Mesenchymal stem cell (in vitro differentiated cells and primary cell): ENCODE results near the gene DCAF4L1.

Source experiments
- DNase-seq: peaks from one replicate; pipeline ENCODE4 v3.0.0-alpha.2; 2013
- H2AFZ ChIP-seq: one replicate; pipeline ENCODE4 v1.6.1; 2013; ENCODE audit warnings: low read depth, mild to moderate bottlenecking, control low read depth, inconsistent platforms, low read length, moderate library complexity
- H2AK5ac ChIP-seq: 2 replicates; pipeline ENCODE4 v1.6.1; 2013; ENCODE audit warnings: low read length, moderate library complexity, mild to moderate bottlenecking, inconsistent platforms; ENCODE audit not compliant: severe bottlenecking
- H2BK120ac ChIP-seq: one replicate; pipeline ENCODE4 v1.6.1; 2013; ENCODE audit warnings: low read depth, mild to moderate bottlenecking, inconsistent platforms, low read length, moderate library complexity
- H2BK12ac ChIP-seq, 2 experiments: one replicate each; pipeline ENCODE4 v1.6.1; 2013; ENCODE audit warnings: inconsistent platforms in 2 of 2, low read length in 2 of 2, mild to moderate bottlenecking in 2 of 2, moderate library complexity in 2 of 2, control low read depth in 1 of 2
- H2BK15ac ChIP-seq: one replicate; pipeline ENCODE4 v1.6.1; 2013; ENCODE audit warnings: mild to moderate bottlenecking, low read depth, inconsistent platforms; ENCODE audit not compliant: poor library complexity, severe bottlenecking
- H2BK5ac ChIP-seq: 2 replicates; pipeline ENCODE4 v1.6.1; 2013; ENCODE audit warnings: low read depth, mild to moderate bottlenecking, low read length, control low read depth, inconsistent platforms; ENCODE audit not compliant: poor library complexity, severe bottlenecking
- H3K14ac ChIP-seq, 2 experiments: one replicate each; pipeline ENCODE4 v1.6.1; 2013; ENCODE audit warnings: inconsistent platforms in 2 of 2, low read length in 2 of 2, control low read depth in 1 of 2, mild to moderate bottlenecking in 1 of 2, moderate library complexity in 1 of 2
- H3K18ac ChIP-seq, 2 experiments: one replicate each; pipeline ENCODE4 v1.6.1; 2013; ENCODE audit warnings: inconsistent platforms in 2 of 2, low read length in 2 of 2, control low read depth in 1 of 2, low read depth in 1 of 2, mild to moderate bottlenecking in 1 of 2
- H3K23ac ChIP-seq, 2 experiments: one replicate each; pipeline ENCODE4 v1.6.1; 2013; ENCODE audit warnings: inconsistent platforms in 2 of 2, low read length in 2 of 2, mild to moderate bottlenecking in 2 of 2, moderate library complexity in 2 of 2, control low read depth in 1 of 2
- H3K27ac ChIP-seq: 2 replicates; pipeline ENCODE4 v1.5.1; 2013; ENCODE audit warnings: mild to moderate bottlenecking, moderate library complexity, low read length, control low read depth, inconsistent platforms; ENCODE audit not compliant: poor library complexity, severe bottlenecking
- H3K27me3 ChIP-seq, 2 experiments: 2 replicates each; pipeline versions ENCODE4 v1.6.1 to v1.7.0; 2013; ENCODE audit warnings: low read length in 2 of 2, mild to moderate bottlenecking in 2 of 2, moderate library complexity in 2 of 2, control low read depth in 1 of 2, inconsistent platforms in 1 of 2; ENCODE audit not compliant: control insufficient read depth in 1 of 2, insufficient read depth in 1 of 2
- H3K36me3 ChIP-seq, 2 experiments: 2 replicates each; pipeline versions ENCODE4 v1.6.1 to v1.7.0; 2013; ENCODE audit warnings: low read length in 2 of 2, control low read depth in 1 of 2, inconsistent platforms in 1 of 2, low read depth in 1 of 2, mild to moderate bottlenecking in 1 of 2; ENCODE audit not compliant: insufficient read depth in 2 of 2, control insufficient read depth in 1 of 2
- H3K4ac ChIP-seq, 2 experiments: one replicate each; pipeline ENCODE4 v1.6.1; 2013; ENCODE audit warnings: inconsistent platforms in 2 of 2, low read length in 2 of 2, mild to moderate bottlenecking in 2 of 2, moderate library complexity in 2 of 2, control low read depth in 1 of 2, low read depth in 1 of 2
- H3K4me1 ChIP-seq: 2 replicates; pipeline ENCODE4 v1.6.1; 2013; ENCODE audit warnings: low read depth, low read length, control low read depth; ENCODE audit not compliant: control insufficient read depth, insufficient read depth
- H3K4me2 ChIP-seq: 2 replicates; pipeline ENCODE4 v1.6.1; 2013; ENCODE audit warnings: low read length, mild to moderate bottlenecking, inconsistent platforms; ENCODE audit not compliant: poor library complexity, severe bottlenecking
- H3K4me3 ChIP-seq, 2 experiments: 2 replicates each; pipeline versions ENCODE4 v1.5.1 to v1.7.0; 2013; ENCODE audit warnings: low read length in 2 of 2, mild to moderate bottlenecking in 2 of 2, control low read depth in 1 of 2, low read depth in 1 of 2; ENCODE audit not compliant: insufficient read depth in 1 of 2
- H3K79me1 ChIP-seq: replicated peaks from 2 replicates; pipeline ENCODE4 v1.6.1; 2013; ENCODE audit warnings: mild to moderate bottlenecking, control low read depth, low read length, inconsistent platforms; ENCODE audit not compliant: poor library complexity, severe bottlenecking
- H3K9ac ChIP-seq: 2 replicates; pipeline ENCODE4 v1.7.0; 2013; ENCODE audit warnings: mild to moderate bottlenecking, low read length, moderate library complexity
- H3K9me3 ChIP-seq: 2 replicates; pipeline ENCODE4 v1.7.0; 2013; ENCODE audit warnings: mild to moderate bottlenecking, low read length; ENCODE audit not compliant: control insufficient read depth
- H4K8ac ChIP-seq: one replicate; pipeline ENCODE4 v1.6.1; 2013; ENCODE audit warnings: inconsistent platforms, mild to moderate bottlenecking, low read length, moderate library complexity
- H4K91ac ChIP-seq: one replicate; pipeline ENCODE4 v1.6.1; 2013; ENCODE audit warnings: mild to moderate bottlenecking, low read length, inconsistent platforms
- WGBS: methylation state at CpG from one replicate; pipeline ENCODE4 v1.1.7; 2013; ENCODE audit warnings: mixed read lengths; 5-methylcytosine and 5-hydroxymethylcytosine counted together

Gene DCAF4L1

GRCh38 chr4:41992967-41993857 lies 11.7 kb downstream of the DCAF4L1 start:
- no peaks in the 10 kb centered on the region for H3K27me3 ChIP-seq
- H3K9ac ChIP-seq = peak overlapping the region; percentile 98
- H4K8ac ChIP-seq = no peak overlapping the region
- peaks cover 0 to 6% of the 10 kb centered on the region in 2 experiments for H3K36me3 ChIP-seq
- no peak overlapping the region for H2BK12ac ChIP-seq
- no peak overlapping the region for H2BK120ac ChIP-seq
- no peak overlapping the region for H2BK15ac ChIP-seq
- DNase-seq = no peak
- H2AK5ac ChIP-seq = no peak overlapping the region
- H3K4me1 ChIP-seq = peaks cover 7% of the 10 kb centered on the region
- H3K23ac ChIP-seq = no peak overlapping the region
- no peak overlapping the region for H2BK5ac ChIP-seq
- H3K4ac ChIP-seq = no peak overlapping the region
- H3K9me3 ChIP-seq = no peaks in the 10 kb centered on the region
- no peak overlapping the region for H4K91ac ChIP-seq
- no peak overlapping the region for H2AFZ ChIP-seq
- WGBS = no CpG with 5 or more reads among the region's 4 CpGs
- H3K18ac ChIP-seq = no peak overlapping the region
- no peak overlapping the region for H3K4me2 ChIP-seq
- no peak overlapping the region for H3K27ac ChIP-seq
- H3K4me3 ChIP-seq = peak overlapping the region in 1 of 2 experiments; percentile 84
- H3K79me1 ChIP-seq = peaks cover 21% of the 10 kb centered on the region
- H3K14ac ChIP-seq = no peak overlapping the region

GRCh38 chr4:41994461-41994985 lies 13.0 kb downstream of the DCAF4L1 start:
- DNase-seq = no peak
- WGBS = 100% methylated on average over 3 of the region's 3 CpGs
- Histone ChIP-seq H2BK15ac (no peak overlapping the region), H3K4ac (no peak overlapping the region), H3K18ac (no peak overlapping the region), H4K91ac (no peak overlapping the region), H2BK5ac (no peak overlapping the region), H3K4me1 (peaks cover 7% of the 10 kb centered on the region), H2BK12ac (no peak overlapping the region), H3K9me3 (no peaks in the 10 kb centered on the region), H3K27me3 (no peaks in the 10 kb centered on the region), H3K36me3 (peaks cover 0 to 6% of the 10 kb centered on the region in 2 experiments), H2BK120ac (no peak overlapping the region), H3K4me2 (no peak overlapping the region), H2AFZ (no peak overlapping the region), H2AK5ac (no peak overlapping the region), H3K14ac (no peak overlapping the region), H4K8ac (no peak overlapping the region), H3K79me1 (peaks cover 21% of the 10 kb centered on the region), H3K27ac (no peak overlapping the region), H3K4me3 (no peak overlapping the region), H3K23ac (no peak overlapping the region), H3K9ac (no peak overlapping the region)

- Histone ChIP-seq H3K27me3 (no peaks in the 10 kb centered on the region), H2BK15ac (no peak overlapping the region), H4K91ac (no peak overlapping the region), H3K9ac (no peak overlapping the region), H3K23ac (no peak overlapping the region), H3K4ac (no peak overlapping the region), H2BK120ac (no peak overlapping the region), H2BK12ac (no peak overlapping the region), H3K18ac (no peak overlapping the region), H3K9me3 (no peaks in the 10 kb centered on the region), H3K4me1 (peaks cover 2% of the 10 kb centered on the region), H2AK5ac (no peak overlapping the region), H2BK5ac (no peak overlapping the region), H3K4me2 (no peak overlapping the region), H3K79me1 (peaks cover 14% of the 10 kb centered on the region), H4K8ac (no peak overlapping the region), H3K36me3 (peaks cover 6 to 12% of the 10 kb centered on the region in 2 experiments), H3K27ac (no peak overlapping the region), H3K14ac (no peak overlapping the region), H3K4me3 (no peak overlapping the region), H2AFZ (no peak overlapping the region)
- peak; percentile 5 for DNase-seq
- 100% methylated on average over 3 of the region's 3 CpGs for WGBS
These were observed 16.5 kb downstream of the DCAF4L1 start for GRCh38 chr4:41998019-41998418.

GRCh38 chr4:41999321-41999720 lies 17.8 kb downstream of the DCAF4L1 start:
- no peak overlapping the region for H3K4me3 ChIP-seq
- H3K9me3 ChIP-seq = no peaks in the 10 kb centered on the region
- no peak overlapping the region for H3K27ac ChIP-seq
- peaks cover 2% of the 10 kb centered on the region for H3K4me1 ChIP-seq
- no peak overlapping the region for H4K8ac ChIP-seq
- no peak overlapping the region for H2BK5ac ChIP-seq
- H2AK5ac ChIP-seq = no peak overlapping the region
- H4K91ac ChIP-seq = no peak overlapping the region
- H3K79me1 ChIP-seq = peaks cover 14% of the 10 kb centered on the region
- H3K14ac ChIP-seq = no peak overlapping the region
- H3K4me2 ChIP-seq = no peak overlapping the region
- H3K9ac ChIP-seq = no peak overlapping the region
- no peak for DNase-seq
- no peak overlapping the region for H2BK120ac ChIP-seq
- no peak overlapping the region for H3K18ac ChIP-seq
- no peak overlapping the region for H3K23ac ChIP-seq
- H3K36me3 ChIP-seq = peaks cover 6 to 25% of the 10 kb centered on the region in 2 experiments
- H2AFZ ChIP-seq = no peak overlapping the region
- H3K27me3 ChIP-seq = no peaks in the 10 kb centered on the region
- no peak overlapping the region for H3K4ac ChIP-seq
- H2BK12ac ChIP-seq = no peak overlapping the region
- no peak overlapping the region for H2BK15ac ChIP-seq
